ENCODE results near the gene HMCES. TPM values are rescaled to one million over a fixed set of nuclear protein-coding genes. Genes with fewer than 3 reads are reported as not detected.

The HMCES gene
- total and polyA plus RNA-seq, 2 of the 13 experiments (the other 11 are each of a cell fraction or from before 2014, with no cell fraction given) = 16.1 to 37.5 TPM

DNA sequence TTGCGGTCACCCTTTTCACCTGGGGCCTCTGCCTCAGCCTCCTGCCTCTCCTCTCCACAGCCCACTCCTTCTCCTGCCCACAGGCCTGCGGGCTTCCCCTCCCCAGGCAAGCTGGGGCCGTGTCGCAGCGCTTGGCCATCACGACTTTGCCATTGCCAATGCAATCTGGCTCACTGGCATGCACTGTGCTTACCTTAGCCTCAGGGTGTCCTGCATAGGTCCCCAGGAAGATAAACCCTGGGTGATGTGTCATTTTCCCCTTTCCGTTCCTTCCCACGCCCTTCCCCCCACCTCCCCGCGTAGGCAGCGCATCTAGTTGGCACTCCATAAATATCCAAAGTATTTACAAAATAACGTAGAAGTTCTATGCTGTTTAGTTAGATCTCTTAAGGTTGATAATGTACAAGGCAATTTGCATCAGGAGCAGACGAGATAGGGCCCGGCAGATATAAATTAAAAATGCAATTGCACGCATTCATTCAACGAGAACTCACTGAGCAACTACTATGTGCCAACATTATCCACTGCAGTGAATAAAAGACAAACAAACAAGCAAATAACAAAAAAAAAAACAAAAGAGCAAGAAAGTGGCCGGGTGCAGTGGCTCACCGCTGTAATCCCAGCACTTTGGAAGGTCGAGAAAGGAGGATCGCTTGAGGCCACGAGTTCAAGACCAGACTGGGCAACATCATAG lies 30.2 kb upstream of the HMCES start (continued):
- TF ChIP-seq, protein P1, sequence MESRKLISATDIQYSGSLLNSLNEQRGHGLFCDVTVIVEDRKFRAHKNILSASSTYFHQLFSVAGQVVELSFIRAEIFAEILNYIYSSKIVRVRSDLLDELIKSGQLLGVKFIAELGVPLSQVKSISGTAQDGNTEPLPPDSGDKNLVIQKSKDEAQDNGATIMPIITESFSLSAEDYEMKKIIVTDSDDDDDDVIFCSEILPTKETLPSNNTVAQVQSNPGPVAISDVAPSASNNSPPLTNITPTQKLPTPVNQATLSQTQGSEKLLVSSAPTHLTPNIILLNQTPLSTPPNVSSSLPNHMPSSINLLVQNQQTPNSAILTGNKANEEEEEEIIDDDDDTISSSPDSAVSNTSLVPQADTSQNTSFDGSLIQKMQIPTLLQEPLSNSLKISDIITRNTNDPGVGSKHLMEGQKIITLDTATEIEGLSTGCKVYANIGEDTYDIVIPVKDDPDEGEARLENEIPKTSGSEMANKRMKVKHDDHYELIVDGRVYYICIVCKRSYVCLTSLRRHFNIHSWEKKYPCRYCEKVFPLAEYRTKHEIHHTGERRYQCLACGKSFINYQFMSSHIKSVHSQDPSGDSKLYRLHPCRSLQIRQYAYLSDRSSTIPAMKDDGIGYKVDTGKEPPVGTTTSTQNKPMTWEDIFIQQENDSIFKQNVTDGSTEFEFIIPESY (CRISPR knock-in tag; IDR thresholded peaks at IDR 0.05) = peak; percentile 88
- TF ChIP-seq ZNF430 (CRISPR knock-in tag; IDR thresholded peaks at IDR 0.05) = 0 out of 2 replicates have a peak, but pooled peaks have one; percentile 10
- TF ChIP-seq MAFG (CRISPR knock-in tag; IDR thresholded peaks at IDR 0.05) = no peak
- TF ChIP-seq ZBTB38 (CRISPR knock-in tag; IDR thresholded peaks at IDR 0.05) = peak; percentile 74; the same call in 1 of the 2 replicates
- TF ChIP-seq, protein P2, sequence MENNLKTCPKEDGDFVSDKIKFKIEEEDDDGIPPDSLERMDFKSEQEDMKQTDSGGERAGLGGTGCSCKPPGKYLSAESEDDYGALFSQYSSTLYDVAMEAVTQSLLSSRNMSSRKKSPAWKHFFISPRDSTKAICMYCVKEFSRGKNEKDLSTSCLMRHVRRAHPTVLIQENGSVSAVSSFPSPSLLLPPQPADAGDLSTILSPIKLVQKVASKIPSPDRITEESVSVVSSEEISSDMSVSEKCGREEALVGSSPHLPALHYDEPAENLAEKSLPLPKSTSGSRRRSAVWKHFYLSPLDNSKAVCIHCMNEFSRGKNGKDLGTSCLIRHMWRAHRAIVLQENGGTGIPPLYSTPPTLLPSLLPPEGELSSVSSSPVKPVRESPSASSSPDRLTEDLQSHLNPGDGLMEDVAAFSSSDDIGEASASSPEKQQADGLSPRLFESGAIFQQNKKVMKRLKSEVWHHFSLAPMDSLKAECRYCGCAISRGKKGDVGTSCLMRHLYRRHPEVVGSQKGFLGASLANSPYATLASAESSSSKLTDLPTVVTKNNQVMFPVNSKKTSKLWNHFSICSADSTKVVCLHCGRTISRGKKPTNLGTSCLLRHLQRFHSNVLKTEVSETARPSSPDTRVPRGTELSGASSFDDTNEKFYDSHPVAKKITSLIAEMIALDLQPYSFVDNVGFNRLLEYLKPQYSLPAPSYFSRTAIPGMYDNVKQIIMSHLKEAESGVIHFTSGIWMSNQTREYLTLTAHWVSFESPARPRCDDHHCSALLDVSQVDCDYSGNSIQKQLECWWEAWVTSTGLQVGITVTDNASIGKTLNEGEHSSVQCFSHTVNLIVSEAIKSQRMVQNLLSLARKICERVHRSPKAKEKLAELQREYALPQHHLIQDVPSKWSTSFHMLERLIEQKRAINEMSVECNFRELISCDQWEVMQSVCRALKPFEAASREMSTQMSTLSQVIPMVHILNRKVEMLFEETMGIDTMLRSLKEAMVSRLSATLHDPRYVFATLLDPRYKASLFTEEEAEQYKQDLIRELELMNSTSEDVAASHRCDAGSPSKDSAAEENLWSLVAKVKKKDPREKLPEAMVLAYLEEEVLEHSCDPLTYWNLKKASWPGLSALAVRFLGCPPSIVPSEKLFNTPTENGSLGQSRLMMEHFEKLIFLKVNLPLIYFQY (CRISPR knock-in tag; IDR thresholded peaks at IDR 0.05; ENCODE audit: borderline replicate concordance) = no peak
- TF ChIP-seq, protein P3, sequence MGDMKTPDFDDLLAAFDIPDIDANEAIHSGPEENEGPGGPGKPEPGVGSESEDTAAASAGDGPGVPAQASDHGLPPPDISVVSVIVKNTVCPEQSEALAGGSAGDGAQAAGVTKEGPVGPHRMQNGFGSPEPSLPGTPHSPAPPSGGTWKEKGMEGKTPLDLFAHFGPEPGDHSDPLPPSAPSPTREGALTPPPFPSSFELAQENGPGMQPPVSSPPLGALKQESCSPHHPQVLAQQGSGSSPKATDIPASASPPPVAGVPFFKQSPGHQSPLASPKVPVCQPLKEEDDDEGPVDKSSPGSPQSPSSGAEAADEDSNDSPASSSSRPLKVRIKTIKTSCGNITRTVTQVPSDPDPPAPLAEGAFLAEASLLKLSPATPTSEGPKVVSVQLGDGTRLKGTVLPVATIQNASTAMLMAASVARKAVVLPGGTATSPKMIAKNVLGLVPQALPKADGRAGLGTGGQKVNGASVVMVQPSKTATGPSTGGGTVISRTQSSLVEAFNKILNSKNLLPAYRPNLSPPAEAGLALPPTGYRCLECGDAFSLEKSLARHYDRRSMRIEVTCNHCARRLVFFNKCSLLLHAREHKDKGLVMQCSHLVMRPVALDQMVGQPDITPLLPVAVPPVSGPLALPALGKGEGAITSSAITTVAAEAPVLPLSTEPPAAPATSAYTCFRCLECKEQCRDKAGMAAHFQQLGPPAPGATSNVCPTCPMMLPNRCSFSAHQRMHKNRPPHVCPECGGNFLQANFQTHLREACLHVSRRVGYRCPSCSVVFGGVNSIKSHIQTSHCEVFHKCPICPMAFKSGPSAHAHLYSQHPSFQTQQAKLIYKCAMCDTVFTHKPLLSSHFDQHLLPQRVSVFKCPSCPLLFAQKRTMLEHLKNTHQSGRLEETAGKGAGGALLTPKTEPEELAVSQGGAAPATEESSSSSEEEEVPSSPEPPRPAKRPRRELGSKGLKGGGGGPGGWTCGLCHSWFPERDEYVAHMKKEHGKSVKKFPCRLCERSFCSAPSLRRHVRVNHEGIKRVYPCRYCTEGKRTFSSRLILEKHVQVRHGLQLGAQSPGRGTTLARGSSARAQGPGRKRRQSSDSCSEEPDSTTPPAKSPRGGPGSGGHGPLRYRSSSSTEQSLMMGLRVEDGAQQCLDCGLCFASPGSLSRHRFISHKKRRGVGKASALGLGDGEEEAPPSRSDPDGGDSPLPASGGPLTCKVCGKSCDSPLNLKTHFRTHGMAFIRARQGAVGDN (CRISPR knock-in tag; IDR thresholded peaks at IDR 0.05) = peak; percentile 27
- TF ChIP-seq, protein P4, sequence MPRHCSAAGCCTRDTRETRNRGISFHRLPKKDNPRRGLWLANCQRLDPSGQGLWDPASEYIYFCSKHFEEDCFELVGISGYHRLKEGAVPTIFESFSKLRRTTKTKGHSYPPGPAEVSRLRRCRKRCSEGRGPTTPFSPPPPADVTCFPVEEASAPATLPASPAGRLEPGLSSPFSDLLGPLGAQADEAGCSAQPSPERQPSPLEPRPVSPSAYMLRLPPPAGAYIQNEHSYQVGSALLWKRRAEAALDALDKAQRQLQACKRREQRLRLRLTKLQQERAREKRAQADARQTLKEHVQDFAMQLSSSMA (CRISPR knock-in tag; IDR thresholded peaks at IDR 0.05) = no peak
- no peak for TF ChIP-seq CCDC6 (CRISPR knock-in tag; IDR thresholded peaks at IDR 0.05)
- no peak for TF ChIP-seq MTA1 (CRISPR knock-in tag; IDR thresholded peaks at IDR 0.05; ENCODE audit: borderline replicate concordance)
- TF ChIP-seq, protein P5, sequence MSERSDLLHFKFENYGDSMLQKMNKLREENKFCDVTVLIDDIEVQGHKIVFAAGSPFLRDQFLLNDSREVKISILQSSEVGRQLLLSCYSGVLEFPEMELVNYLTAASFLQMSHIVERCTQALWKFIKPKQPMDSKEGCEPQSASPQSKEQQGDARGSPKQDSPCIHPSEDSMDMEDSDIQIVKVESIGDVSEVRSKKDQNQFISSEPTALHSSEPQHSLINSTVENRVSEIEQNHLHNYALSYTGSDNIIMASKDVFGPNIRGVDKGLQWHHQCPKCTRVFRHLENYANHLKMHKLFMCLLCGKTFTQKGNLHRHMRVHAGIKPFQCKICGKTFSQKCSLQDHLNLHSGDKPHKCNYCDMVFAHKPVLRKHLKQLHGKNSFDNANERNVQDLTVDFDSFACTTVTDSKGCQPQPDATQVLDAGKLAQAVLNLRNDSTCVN (CRISPR knock-in tag; IDR thresholded peaks at IDR 0.05; ENCODE audit: borderline replicate concordance) = no peak; the same call in 1 of the 2 replicates
- TF ChIP-seq FOXK1 (CRISPR knock-in tag; IDR thresholded peaks at IDR 0.05; ENCODE audit: borderline replicate concordance, low read depth) = no peak
- no peak for TF ChIP-seq ATRX (CRISPR knock-in tag; IDR thresholded peaks at IDR 0.05; ENCODE audit: borderline replicate concordance)
